Nephron progenitor cell (in vitro differentiated cells): Measurements from ENCODE around the gene NRP2.

ENCODE experiments used
- DNase-seq: peaks from one replicate; pipeline ENCODE4 v3.0.0; 2021
- H3K27ac Mint-ChIP-seq: 2 replicates; pipeline ENCODE4 v1.8.0; 2021; ENCODE audit warnings: mild to moderate bottlenecking, moderate library complexity, mixed read lengths
- H3K27me3 Mint-ChIP-seq: 2 replicates; pipeline ENCODE4 v1.8.0; 2021; ENCODE audit warnings: mild to moderate bottlenecking, low read depth, mixed read lengths; ENCODE audit not compliant: poor library complexity
- H3K36me3 Mint-ChIP-seq: 2 replicates; pipeline ENCODE4 v1.8.0; 2021; ENCODE audit warnings: low read depth, mixed read lengths
- H3K4me1 Mint-ChIP-seq: 2 replicates; pipeline ENCODE4 v1.8.0; 2021; ENCODE audit warnings: mixed read lengths
- H3K4me3 Mint-ChIP-seq: 2 replicates; pipeline ENCODE4 v1.8.0; 2021; ENCODE audit warnings: mild to moderate bottlenecking, moderate library complexity, mixed read lengths
- H3K9me3 Mint-ChIP-seq: 2 replicates; pipeline ENCODE4 v1.8.0; 2021; ENCODE audit warnings: mild to moderate bottlenecking, moderate library complexity, mixed read lengths
- CTCF ChIP-seq: fragments of 200-600 bp; sonication (generic); IDR thresholded peaks from 2 replicates; pipeline ENCODE4 v1.5.0; 2021; ENCODE audit warnings: antibody characterized with exemption

NRP2 gene

GRCh38 chr2:205682239-205682970 lies at the start of gene NRP2:
NRP2 (plus strand) TSS chr2:205682501; CDS start chr2:205683291, 790 bp downstream.
- Mint-ChIP-seq H3K4me1 (peaks cover 86% of the 10 kb centered on the region), H3K4me3 (peak within 1 kb of the TSS; percentile 94), H3K27me3 (peaks cover 6% of the 10 kb centered on the region), H3K9me3 (no peaks in the 10 kb centered on the region), H3K27ac (peak within 1 kb of the TSS; percentile 93), H3K36me3 (no peaks in the 10 kb centered on the region)
- DNase-seq = peak; percentile 87
- TF ChIP-seq CTCF = no peak

- Mint-ChIP-seq H3K9me3 (peaks cover 19% of the 10 kb centered on the region), H3K4me3 (no peak overlapping the region), H3K27me3 (no peaks in the 10 kb centered on the region), H3K36me3 (peaks cover 15% of the 10 kb centered on the region), H3K27ac (no peak overlapping the region), H3K4me1 (peaks cover 38% of the 10 kb centered on the region)
- TF ChIP-seq CTCF = no peak
- DNase-seq = no peak
Measured at GRCh38 chr2:205633994-205634393, 48.3 kb upstream of the NRP2 start.

- no peaks in the 10 kb centered on the region for H3K27me3 Mint-ChIP-seq
- peaks cover 33% of the 10 kb centered on the region for H3K9me3 Mint-ChIP-seq
- peaks cover 22% of the 10 kb centered on the region for H3K36me3 Mint-ChIP-seq
- TF ChIP-seq CTCF = no peak
- no peak overlapping the region for H3K27ac Mint-ChIP-seq
- peaks cover 24% of the 10 kb centered on the region for H3K4me1 Mint-ChIP-seq
- no peak overlapping the region for H3K4me3 Mint-ChIP-seq
- no peak for DNase-seq
Measured at GRCh38 chr2:205636549-205637319, 45.6 kb upstream of the NRP2 start.

GRCh38 chr2:205637320-205637602 lies 45.0 kb upstream of the NRP2 start:
- H3K27me3 Mint-ChIP-seq = no peaks in the 10 kb centered on the region
- H3K36me3 Mint-ChIP-seq = peaks cover 22% of the 10 kb centered on the region
- peaks cover 32% of the 10 kb centered on the region for H3K9me3 Mint-ChIP-seq
- no peak overlapping the region for H3K4me3 Mint-ChIP-seq
- TF ChIP-seq CTCF = no peak
- no peak for DNase-seq
- peaks cover 30% of the 10 kb centered on the region for H3K4me1 Mint-ChIP-seq
- H3K27ac Mint-ChIP-seq = no peak overlapping the region

- no peak overlapping the region for H3K27ac Mint-ChIP-seq
- peaks cover 16% of the 10 kb centered on the region for H3K36me3 Mint-ChIP-seq
- no peaks in the 10 kb centered on the region for H3K27me3 Mint-ChIP-seq
- H3K9me3 Mint-ChIP-seq = peaks cover 25% of the 10 kb centered on the region
- no peak for DNase-seq
- H3K4me1 Mint-ChIP-seq = peaks cover 36% of the 10 kb centered on the region
- no peak for TF ChIP-seq CTCF
- H3K4me3 Mint-ChIP-seq = no peak overlapping the region
Measured at GRCh38 chr2:205637779-205638503, 44.4 kb upstream of the NRP2 start.
